Stimulated activated naive CD4-positive, alpha-beta T cell treated with Interleukin-2 at 50 U/mL for 16 hours (primary cell): ENCODE data around the gene CARD11.

Source experiments
- DNase-seq: peaks from one replicate; lab custom pipeline; 2025; lab: John Stamatoyannopoulos, UW

The CARD11 gene

DNA sequence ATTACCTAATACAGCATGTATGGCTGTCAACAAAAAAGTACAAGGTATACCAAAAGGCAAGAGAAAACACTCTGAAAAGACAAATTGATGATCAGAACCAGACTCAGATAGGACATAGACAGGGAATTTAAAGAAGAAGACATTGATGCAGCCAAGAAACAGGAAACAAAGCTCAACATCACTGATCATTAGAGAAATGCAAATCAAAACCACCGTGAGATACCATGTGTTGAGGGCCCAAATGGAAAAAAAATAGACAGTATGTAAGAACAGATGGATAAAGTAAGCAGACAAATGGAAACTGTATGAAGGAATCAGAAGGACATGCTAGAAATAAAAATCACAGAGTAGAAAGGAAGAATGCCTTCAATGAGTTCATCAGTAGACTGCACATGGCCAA, 23.3 kb downstream of the CARD11 start:
- no peak for DNase-seq

DNA sequence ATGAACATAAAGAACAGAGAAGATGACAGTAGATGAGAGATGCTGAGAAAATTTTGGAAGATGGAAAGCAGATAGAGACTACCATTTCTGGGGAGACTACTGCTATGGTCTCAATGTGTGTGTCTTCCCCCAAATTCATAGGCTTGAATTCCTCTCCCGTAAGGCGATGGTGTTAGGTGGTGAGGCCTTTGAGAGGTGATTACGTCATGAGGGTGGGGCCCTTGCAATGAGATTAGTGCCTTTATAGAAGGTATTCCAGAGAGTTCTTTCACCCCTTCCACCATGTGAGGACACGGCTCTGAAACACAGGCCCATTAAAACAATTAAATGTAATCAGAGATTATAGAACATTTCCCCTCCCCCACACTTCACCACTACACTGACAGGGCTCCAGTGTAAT, 23.9 kb downstream of the CARD11 start:
- no peak for DNase-seq

DNA sequence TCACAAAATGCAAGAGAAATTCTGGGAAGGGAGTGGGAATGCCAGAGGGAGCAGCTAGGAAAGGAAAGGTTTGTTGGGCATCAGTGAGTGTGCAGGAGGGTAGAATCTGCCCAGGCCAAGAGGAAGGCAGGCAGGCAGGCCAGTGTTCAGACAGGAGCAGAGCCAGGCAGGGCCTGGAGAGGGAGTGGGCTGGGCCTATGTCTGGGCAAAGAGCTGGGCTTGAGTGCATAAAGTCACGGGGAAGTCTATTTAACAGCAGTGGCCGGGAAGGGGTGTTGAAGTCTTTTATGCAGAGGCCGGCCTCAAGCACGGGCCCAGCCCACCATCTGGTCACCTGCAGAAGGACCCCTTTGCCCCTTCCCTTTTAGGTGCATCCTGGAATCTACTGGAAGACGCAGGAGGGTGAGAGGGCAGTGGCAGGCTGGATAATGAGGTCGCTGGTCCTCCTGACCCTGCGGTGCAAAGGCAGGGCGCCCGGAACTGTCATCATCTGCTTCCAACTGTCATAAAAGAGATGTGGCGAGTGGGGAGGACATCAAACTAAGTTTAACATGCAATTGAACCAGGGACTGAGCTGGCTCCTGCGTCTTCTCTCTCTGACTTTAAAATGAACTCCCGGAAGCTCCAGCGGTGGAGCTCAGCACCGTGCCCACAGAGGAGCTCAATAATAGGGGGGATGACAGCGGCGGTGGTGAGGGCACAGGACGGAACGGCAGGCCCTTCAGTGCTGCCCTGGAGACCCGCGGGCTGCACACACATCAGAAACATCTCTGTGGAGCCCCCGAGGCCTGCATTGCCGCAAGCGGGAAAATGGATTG, 29.5 kb downstream of the CARD11 start:
- no peak for DNase-seq

DNA sequence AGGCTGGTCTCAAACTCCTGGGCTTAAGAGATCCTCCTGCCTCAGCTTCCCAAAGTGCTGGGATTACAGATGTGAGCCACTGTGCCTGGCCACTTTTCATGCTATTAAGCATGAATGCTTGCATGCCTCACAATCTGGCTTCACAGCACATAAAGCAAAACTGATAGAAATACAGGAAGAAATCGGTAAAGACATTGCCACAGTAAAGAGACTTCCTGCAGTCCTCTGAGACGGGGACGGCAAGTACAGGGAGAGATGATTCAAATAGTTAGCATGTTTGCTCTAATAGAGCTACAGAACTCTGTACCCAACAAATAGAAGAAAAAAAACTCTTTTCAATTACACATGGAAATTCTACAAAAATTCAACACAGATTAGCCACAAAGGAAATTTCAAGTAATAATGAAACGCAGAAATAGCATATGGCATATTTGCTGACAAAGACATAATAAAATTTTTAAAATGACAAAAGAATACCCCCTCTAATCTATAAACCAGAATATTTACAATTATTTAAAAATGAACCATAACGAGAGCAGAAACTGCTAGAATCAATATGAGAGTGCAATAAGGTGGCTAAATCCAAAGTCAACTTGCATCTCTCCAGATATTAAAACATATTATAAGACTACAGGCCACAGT, 32.3 kb downstream of the CARD11 start:
- no peak for DNase-seq

DNA sequence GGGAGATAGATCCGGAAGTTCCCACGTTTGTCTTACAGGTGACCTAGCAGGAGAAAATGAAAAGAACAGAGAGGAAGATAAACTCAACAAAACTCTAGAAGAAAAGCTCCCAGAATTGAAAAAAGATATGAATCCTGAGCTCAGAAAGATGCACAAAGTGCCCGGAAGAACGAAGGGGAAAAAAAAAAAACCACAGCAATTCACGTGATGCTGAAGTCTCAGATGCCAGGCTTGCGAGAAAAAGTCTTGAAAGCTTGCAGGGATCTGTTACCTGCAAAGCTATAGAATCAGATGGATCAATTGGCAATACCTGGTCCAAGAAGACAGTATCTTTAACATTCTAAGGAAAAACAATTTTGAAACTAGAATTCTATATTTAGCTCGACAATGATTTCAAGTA, 33.5 kb downstream of the CARD11 start:
- no peak for DNase-seq

DNA sequence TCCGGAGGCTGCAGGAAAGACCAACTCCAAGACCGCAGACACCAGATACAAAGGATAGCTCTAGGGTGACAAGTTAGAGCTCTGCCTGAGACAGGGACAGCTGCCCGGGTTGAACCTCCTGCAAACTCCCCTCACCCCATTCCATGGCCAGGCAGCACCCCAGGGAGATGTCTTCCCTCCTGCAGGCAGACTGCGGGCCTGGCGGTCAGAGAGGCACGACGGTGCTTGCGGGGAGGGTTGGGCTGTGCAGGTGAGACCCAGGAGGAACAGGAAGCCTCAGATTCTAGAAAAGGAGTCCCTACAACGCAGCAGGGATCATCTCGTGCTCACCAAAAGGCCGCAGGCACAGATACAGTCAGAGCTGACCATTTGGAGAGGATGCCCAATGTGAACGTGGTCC, 34.6 kb downstream of the CARD11 start:
- DNase-seq: no peak

DNA sequence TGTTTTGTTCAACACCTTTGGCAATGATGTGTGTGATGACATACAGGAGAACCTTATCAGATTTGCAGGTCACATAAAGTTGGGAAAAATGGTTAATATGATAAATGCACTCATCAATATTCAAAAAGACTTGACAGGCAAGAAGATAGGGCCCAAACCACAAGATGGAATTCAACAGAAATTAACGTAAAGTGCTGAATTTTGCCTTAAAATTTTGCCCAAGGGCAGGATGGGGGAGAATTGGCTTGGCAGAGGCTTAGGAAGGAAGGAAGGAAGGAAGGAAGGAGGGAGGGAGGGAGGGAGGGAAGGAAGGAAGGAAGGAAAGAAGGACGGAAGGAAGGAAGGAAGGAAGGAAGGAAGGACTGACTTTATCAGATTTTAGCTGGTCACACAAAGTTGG, 35.3 kb downstream of the CARD11 start:
- DNase-seq: no peak

DNA sequence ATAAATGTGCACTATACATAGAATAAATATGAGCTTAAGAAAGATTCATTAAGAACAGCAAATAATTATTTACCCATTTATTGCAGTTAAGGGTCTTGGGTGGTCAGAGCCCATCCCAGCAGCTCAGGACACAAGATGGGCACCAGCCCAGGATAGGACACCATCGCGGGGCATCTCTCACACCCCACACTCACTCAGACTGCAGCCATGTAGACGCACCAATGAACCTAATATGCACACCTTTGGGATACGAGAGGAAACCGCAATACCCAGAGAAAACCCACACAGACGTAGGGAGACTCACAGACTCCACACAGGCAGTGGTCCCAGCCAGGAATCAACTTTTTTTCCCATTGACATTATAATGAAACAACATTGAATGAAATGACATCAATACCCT, 36.0 kb downstream of the CARD11 start:
- no peak for DNase-seq

DNA sequence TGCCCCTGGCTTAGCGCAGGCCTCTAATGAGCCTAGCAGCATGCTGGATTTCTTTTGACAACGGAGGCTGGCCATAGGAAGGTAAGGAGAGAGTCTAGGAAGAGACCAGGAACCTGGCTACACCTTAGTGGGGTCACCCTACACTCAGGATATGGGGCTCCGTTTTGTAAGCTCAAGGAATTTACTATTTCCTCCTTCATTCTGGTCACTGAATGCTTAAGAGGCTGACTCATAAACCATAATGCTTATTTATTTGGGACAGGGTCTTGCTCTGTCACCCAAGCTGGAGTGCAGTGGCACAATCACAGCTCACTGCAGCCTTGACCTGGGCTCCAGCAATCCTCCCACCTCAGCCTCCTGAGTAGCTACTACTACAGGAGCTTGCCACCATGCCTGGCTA, 38.4 kb downstream of the CARD11 start:
- no peak for DNase-seq

DNA sequence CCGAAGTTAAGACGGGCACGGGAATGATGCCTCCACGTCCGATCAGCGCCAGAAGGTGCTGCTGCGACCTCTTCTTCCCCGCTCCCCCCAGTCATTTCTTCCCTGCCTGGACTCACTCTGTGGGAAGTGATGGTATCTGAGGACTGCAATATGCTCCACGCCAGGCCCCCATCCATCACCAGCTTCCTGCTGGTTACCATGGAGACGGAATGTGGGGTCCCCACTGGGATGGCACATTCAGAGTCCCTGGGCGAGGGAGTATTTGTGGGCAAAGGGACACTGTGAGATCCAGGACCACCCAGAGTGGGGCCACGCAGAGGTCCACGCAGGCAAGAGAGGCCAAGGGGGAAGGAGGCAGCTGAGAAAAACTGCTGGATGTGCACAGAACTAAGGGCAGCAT, 39.7 kb downstream of the CARD11 start:
- no peak for DNase-seq

DNA sequence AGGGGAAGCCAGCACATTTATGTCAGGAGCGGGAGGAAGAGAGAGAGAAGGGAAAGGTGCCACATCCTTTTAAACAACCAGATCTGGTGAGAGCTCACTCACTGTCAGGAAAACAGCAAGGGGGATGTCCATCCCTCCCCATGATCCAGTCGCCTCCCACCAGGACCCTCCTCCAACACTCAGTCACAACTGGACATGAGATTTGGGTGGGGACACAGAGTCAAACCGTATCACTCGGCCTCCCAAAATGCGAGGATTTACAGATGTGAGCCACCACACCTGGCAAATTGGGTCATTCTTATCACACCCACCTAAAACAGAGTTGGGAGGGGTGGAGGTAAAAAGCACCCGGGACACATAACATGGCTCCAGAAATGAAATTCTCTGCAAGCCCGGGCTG, 41.0 kb downstream of the CARD11 start:
- DNase-seq: no peak

DNA sequence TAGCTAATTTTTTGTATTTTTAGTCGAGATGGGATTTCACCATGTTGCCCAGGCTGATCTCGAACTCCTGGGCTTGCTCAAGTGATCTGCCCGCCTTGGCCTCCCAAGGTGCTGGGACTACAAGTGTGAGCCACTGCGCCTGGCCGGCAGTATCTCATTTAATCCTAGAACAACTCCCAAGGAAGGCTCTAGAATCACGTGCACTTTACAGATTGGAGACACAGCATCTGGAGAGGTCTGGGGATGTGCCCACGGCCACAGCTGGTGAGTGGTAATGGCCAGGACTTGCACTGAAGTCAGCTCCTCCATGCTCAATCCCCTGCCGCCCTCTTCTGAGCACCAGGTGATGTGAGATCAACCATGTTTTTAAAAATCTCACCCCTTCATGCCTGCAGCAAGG, 43.1 kb downstream of the CARD11 start:
- DNase-seq: no peak

DNA sequence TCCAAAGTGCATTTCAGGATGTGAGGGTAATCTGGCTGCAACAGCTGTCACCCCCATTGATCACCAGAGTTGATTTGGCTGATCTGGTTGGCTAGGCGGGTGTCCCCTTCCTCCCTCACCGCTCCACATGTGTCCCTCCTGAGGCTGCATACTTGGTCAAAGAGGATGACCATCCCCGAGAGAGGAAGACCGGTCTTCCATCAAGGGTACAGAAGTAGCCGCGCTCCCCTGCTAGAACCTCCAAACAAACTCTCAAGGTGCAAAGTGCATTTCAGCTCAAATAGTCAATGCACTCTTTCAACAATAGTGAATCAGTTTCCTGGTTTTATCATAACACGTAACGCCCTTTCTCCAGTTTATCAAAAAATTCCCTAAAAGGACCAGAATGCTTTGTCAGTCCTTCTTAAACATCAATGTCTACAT, 44.6 kb downstream of the CARD11 start:
- no peak for DNase-seq

DNA sequence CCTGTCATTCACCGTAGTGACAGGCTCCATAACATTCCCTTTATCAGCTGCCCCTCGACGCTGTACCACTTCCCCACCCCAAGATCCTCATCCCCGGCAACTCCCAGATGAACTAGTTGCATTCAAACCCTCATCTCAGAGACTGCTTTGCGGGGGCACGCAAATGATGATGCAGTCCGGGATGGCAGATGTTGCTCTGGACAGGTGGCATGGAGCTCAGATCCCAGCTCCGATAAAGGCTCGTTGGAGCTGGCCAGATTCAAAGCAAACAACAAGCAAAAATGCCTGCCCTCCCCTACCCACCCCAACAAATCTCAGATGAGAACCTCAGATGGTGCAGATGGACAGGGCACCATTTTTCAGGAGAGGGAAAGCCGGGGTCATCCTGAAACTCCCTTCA, 46.7 kb downstream of the CARD11 start:
- no peak for DNase-seq

DNA sequence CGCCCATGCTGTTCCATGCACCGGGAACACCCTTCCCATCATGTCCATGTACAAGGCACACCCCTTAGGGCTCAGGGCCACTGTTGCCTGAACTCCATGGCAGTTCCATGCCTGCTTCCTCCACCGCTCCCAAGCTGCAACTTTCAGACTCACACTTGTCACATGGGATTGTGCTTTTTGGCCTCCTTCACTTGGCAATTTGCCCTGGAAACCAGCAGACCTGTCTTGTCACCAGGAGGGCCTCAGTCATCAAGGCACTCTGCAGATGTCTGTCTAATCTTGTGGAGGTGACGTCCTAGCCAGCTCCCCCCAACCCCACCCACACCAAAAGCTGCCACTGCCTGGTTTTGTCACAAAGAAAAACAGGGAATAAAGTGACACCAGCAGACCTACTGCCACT, 47.5 kb downstream of the CARD11 start:
- DNase-seq: no peak

DNA sequence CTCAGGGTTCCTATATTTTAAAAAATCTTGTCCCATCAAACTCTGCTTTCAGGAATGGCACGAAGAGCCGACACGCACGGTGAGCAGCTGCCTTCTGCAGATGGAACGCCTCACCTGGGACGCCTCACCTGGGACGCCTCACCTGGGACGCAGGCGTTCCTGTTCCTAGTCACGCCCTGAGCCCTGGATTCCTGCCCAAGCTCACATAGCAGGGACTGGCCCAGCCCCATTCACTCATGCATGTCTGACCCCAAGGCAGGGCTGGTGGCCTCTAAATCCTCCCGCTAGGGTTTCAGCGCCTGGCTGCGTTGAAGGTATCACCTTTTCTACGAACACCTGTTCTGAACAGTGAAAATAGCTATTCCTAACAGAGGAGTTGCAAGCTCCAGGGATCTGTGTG, 49.8 kb downstream of the CARD11 start:
- DNase-seq: no peak

DNA sequence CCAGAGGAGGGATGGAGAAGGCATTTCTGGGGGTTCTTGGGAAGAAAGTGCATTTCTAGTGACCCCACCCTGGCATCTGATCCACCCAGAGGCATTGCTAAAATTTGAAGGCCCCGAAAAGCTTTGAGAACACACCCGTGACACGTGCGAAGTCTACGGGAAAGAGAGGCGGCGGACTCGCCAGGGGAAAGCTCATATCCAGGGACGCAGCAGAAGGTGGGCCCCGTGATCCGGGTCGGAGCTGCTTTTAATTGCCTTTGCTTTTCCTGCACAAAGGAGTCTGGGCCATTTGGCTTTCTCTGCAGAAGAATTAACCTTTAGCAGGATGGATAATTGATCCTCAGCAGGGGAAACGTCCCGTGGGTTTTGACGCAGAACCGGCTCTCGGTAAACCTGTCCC, 50.3 kb downstream of the CARD11 start:
- no peak for DNase-seq

DNA sequence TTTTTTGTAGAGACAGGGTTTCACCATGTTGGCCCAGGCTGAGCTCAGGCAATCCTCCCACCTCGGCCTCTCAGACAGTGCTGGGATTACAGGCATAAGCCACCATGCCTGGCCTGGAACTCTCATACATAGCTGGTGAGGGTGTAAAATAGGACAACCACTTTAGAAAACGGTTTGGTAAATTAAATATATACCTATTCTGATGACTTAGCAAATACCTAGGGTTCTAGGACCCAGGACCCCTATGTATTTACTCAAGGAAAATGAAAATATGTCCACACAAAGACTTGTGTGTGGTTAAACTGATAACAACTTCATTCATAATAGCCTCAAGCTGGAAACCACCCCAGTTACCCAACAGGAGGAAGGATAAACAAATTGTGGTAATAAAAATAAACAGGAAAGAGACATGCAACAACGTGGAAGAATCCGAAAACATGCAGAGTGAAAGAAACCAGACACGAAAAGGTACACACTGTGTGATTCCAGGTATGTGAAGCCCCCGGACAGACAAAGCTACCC, 52.7 kb downstream of the CARD11 start:
- no peak for DNase-seq

DNA sequence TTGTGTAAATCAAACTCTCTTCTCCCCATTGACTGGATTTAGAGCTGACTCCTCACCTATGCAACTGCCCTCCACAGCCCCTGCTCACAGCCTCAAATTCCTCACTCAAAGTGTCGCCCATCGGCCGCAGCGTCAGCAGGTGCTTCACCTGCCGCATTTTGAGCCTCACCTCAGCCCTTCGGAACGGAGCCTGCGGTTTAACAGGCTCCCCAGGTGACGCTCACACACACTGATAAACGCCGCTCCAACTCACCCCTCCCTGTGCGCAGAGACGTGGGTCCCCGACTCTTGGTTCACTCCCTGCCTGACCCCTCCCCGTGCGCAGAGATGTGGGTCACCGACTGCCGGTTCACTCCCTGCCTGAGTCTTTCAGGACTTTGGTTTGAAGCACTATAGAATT, 57.1 kb downstream of the CARD11 start:
- DNase-seq: no peak

DNA sequence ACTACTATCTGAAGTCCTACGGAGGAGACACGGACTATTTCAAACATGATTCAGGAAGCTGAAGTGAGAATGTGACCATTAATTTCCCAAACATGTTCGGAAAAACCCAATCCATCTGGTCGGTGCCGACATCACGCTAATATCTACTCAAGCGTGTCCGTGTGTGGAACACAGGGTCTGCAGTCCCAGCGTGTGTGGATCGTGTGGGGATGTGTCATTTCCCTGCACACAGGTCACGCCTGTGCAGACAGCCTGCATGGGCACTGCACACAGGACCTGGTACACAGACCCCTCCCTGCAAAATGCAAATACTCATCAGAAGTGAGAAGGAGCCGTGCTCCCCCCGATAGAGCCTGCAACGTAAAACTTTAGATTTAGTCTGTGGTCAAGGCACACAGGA, 57.8 kb downstream of the CARD11 start:
- DNase-seq: no peak

DNA sequence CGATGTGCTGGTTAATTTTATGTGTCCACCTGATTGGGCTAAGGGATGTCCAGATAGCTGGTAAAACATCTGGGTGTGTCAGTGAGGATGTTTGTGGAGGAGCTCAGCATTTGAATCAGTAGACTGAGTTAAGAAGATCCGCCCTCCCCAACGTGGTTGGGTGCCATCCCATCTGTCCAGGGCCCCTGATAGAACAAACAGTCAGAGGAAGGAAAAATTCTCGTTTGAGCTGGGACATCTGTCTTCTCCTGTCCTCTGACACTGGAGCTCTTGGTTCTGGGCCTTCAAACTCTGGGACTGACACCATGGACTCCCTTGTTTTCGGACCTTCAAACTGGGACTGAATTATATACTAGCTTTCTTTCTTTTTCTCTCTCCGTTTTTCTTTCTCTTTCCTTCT, 59.6 kb downstream of the CARD11 start:
- DNase-seq: no peak

DNA sequence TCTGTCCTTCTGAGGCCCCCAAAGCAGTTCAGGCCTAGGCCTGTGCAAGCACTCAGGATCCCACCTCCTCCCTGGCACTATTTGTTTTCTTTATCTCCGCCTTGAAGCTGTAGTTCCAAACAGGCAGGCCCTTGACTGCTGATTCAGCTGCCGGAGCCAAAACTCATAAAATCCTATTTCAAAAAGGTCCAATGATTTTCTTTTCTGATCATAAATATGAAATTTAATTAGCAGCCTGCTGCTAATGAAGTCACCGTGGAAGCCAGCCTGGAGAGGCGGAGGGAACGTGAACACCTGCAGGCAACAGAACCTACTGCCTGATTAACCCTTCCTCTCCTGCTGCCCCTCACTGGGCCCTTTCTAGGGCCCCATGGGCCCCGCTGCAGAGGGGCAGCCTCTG, 60.1 kb downstream of the CARD11 start:
- DNase-seq: no peak

DNA sequence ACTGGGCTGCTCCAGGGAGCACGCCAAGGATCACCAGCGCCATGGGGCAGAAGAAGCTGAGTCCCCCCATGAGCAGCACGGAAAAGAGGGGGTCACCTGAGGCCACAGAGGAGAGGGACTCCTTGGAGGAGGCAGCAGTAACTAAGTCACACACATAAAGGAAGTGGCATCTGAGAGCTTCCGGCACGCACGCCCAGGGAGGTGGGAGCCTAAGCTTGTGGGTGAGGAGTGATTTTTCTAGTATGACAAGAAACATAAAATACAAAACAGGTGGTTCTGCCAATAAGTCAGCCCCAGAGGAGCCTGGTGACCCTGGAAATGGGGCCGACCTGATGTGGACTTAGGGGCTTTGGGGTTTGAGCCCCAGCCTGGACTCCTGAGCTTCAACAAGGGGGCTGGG, 60.8 kb downstream of the CARD11 start:
- DNase-seq: peak; percentile 50

DNA sequence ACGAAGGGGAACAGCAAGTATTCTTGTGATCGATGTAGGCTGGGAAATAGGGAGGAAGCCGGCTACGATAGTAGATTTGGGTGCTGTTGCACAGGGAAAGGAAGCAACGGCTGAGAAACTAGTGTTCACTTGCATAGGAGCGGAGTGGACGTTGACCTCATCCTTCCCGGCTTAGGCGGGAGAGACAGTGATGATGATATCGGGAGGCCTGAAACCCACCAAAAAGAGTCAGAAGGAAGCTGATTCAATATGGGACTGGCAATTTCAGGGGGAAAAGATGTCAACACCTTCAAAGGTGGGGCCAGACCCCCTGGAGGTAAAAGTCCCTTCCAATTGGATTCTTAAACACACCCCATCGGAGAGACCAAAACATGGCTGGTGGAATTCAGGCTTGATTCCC, 61.3 kb downstream of the CARD11 start:
- DNase-seq: no peak
